ENCODE data around the gene TNNI2.

The TNNI2 gene

GRCh38 chr11:1848640-1849430, 10.1 kb downstream of the TNNI2 start:
- TF ChIP-seq REST (IDR thresholded peaks at IDR 0.05; ENCODE audit: low read depth) (no peak), MAX (IDR thresholded peaks at IDR 0.05) (no peak), EGR1 (IDR thresholded peaks at IDR 0.05) (no peak), TAF1 (IDR thresholded peaks at IDR 0.05; ENCODE audit: low read depth) (no peak), CEBPB (IDR thresholded peaks at IDR 0.05) (no peak), RAD21 (IDR thresholded peaks at IDR 0.05; ENCODE audit: low read depth) (no peak), TCF12 (IDR thresholded peaks at IDR 0.05; ENCODE audit: low read depth) (no peak), TEAD4 (IDR thresholded peaks at IDR 0.05) (no peak), FOXM1 (IDR thresholded peaks at IDR 0.05; ENCODE audit: borderline replicate concordance, low read depth) (no peak), YY1 (IDR thresholded peaks at IDR 0.05; ENCODE audit: low read depth) (no peak), CREB1 (IDR thresholded peaks at IDR 0.05; ENCODE audit: low read depth) (no peak), EP300 (IDR thresholded peaks at IDR 0.05; ENCODE audit: borderline replicate concordance) (no peak), NFIC (IDR thresholded peaks at IDR 0.05) (no peak), ZBTB7A (IDR thresholded peaks at IDR 0.05; ENCODE audit: low read depth) (no peak), USF1 (IDR thresholded peaks at IDR 0.05) (no peak)

GRCh38 chr11:1851468-1852180, 12.8 kb downstream of the TNNI2 start:
- TF ChIP-seq YY1 (IDR thresholded peaks at IDR 0.05; ENCODE audit: low read depth), result no peak
- no peak for TF ChIP-seq EGR1 (IDR thresholded peaks at IDR 0.05)
- no peak for TF ChIP-seq CEBPB (IDR thresholded peaks at IDR 0.05)
- TF ChIP-seq REST (IDR thresholded peaks at IDR 0.05; ENCODE audit: low read depth), result no peak
- TF ChIP-seq FOXM1 (IDR thresholded peaks at IDR 0.05; ENCODE audit: borderline replicate concordance, low read depth), result no peak
- no peak for TF ChIP-seq TAF1 (IDR thresholded peaks at IDR 0.05; ENCODE audit: low read depth)
- TF ChIP-seq ZBTB7A (IDR thresholded peaks at IDR 0.05; ENCODE audit: low read depth), result no peak
- no peak for TF ChIP-seq NFIC (IDR thresholded peaks at IDR 0.05)
- no peak for TF ChIP-seq EP300 (IDR thresholded peaks at IDR 0.05; ENCODE audit: borderline replicate concordance)
- TF ChIP-seq USF1 (IDR thresholded peaks at IDR 0.05), result no peak
- TF ChIP-seq MAX (IDR thresholded peaks at IDR 0.05), result no peak
- no peak for TF ChIP-seq RAD21 (IDR thresholded peaks at IDR 0.05; ENCODE audit: low read depth)
- TF ChIP-seq TEAD4 (IDR thresholded peaks at IDR 0.05), result no peak
- no peak for TF ChIP-seq CREB1 (IDR thresholded peaks at IDR 0.05; ENCODE audit: low read depth)
- TF ChIP-seq TCF12 (IDR thresholded peaks at IDR 0.05; ENCODE audit: low read depth), result no peak

- TF ChIP-seq CREB1 (IDR thresholded peaks at IDR 0.05; ENCODE audit: low read depth) (no peak), TCF12 (IDR thresholded peaks at IDR 0.05; ENCODE audit: low read depth) (no peak)
Observed at GRCh38 chr11:1852271-1852876, 13.6 kb downstream of the TNNI2 start.

- TF ChIP-seq TEAD4 (IDR thresholded peaks at IDR 0.05) (no peak), RAD21 (IDR thresholded peaks at IDR 0.05; ENCODE audit: low read depth) (no peak), EGR1 (IDR thresholded peaks at IDR 0.05) (no peak), USF1 (IDR thresholded peaks at IDR 0.05) (no peak), EP300 (IDR thresholded peaks at IDR 0.05; ENCODE audit: borderline replicate concordance) (no peak), MAX (IDR thresholded peaks at IDR 0.05) (no peak), CEBPB (IDR thresholded peaks at IDR 0.05) (no peak), CREB1 (IDR thresholded peaks at IDR 0.05; ENCODE audit: low read depth) (no peak), ZBTB7A (IDR thresholded peaks at IDR 0.05; ENCODE audit: low read depth) (no peak), TCF12 (IDR thresholded peaks at IDR 0.05; ENCODE audit: low read depth) (no peak), REST (IDR thresholded peaks at IDR 0.05; ENCODE audit: low read depth) (no peak), YY1 (IDR thresholded peaks at IDR 0.05; ENCODE audit: low read depth) (no peak), NFIC (IDR thresholded peaks at IDR 0.05) (no peak), TAF1 (IDR thresholded peaks at IDR 0.05; ENCODE audit: low read depth) (no peak), FOXM1 (IDR thresholded peaks at IDR 0.05; ENCODE audit: borderline replicate concordance, low read depth) (no peak)
Observed at GRCh38 chr11:1852877-1853276, 14.1 kb downstream of the TNNI2 start, which contains the start of gene LSP1. Gene LSP1, plus strand, starts transcription at chr11:1853084. Its CDS starts 61 bp downstream, at chr11:1853145.
